ENCODE data around the gene HS6ST3.

- TF ChIP-seq CTCF (IDR thresholded peaks at IDR 0.05) (no peak), POLR2A (IDR thresholded peaks at IDR 0.05) (no peak)
Measured at GRCh38 chr13:96397807-96398206, 307.9 kb downstream of the HS6ST3 start.
